H1 (cell line): ENCODE results near the gene LYPD6.

Experiments used
- EZH2 ChIP-seq: fragments of 200-600 bp; sonication (generic); IDR thresholded peaks from 2 replicates; pipeline ENCODE4 v1.7.1; 2012; ENCODE audit warnings: low read depth, mild to moderate bottlenecking, moderate library complexity, low read length, inconsistent platforms; ENCODE audit not compliant: severe bottlenecking
- TF ChIP-seq, protein P1 (sequence below): IDR thresholded peaks from 2 replicates; pipeline ENCODE4 v1.6.1; 2011; ENCODE audit warnings: low read depth, mild to moderate bottlenecking, low read length; ENCODE audit not compliant: insufficient read depth
- TF ChIP-seq, protein P2 (sequence below), 3 experiments: IDR thresholded peaks; 1 replicate in 2 of 3; 2 replicates in 1 of 3; pipeline versions ENCODE4 v1.5.1 to v1.6.1; 2011; ENCODE audit warnings: low read length in 3 of 3, mild to moderate bottlenecking in 3 of 3, inconsistent platforms in 2 of 3, low read depth in 1 of 3, moderate library complexity in 1 of 3; ENCODE audit not compliant: insufficient read depth in 1 of 3; ENCODE audit errors: control extremely low read depth in 1 of 3

DNA sequence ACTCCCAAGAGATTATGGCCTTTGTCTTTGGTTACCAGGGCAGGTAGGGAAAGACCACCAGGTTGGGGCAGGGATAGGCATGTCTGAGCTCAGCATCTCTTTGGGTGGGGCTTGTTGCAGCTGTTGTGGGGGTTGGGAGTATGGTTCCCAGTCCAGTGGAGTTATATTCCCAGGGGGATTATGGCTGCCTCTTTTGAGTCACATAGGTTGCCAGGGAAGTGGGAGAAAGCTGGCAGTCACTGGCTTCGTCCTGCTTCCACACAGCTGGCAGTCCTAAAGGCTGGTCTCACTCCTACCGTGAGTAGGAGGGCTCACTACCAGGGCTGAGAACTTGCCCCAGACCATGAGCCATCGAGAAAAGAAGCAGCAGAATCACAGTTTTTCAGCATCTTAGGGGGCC, 79.1 kb downstream of the LYPD6 start:
- TF ChIP-seq, protein P1, sequence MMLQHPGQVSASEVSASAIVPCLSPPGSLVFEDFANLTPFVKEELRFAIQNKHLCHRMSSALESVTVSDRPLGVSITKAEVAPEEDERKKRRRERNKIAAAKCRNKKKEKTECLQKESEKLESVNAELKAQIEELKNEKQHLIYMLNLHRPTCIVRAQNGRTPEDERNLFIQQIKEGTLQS = no peak
- no peak for TF ChIP-seq EZH2
- TF ChIP-seq, protein P2, sequence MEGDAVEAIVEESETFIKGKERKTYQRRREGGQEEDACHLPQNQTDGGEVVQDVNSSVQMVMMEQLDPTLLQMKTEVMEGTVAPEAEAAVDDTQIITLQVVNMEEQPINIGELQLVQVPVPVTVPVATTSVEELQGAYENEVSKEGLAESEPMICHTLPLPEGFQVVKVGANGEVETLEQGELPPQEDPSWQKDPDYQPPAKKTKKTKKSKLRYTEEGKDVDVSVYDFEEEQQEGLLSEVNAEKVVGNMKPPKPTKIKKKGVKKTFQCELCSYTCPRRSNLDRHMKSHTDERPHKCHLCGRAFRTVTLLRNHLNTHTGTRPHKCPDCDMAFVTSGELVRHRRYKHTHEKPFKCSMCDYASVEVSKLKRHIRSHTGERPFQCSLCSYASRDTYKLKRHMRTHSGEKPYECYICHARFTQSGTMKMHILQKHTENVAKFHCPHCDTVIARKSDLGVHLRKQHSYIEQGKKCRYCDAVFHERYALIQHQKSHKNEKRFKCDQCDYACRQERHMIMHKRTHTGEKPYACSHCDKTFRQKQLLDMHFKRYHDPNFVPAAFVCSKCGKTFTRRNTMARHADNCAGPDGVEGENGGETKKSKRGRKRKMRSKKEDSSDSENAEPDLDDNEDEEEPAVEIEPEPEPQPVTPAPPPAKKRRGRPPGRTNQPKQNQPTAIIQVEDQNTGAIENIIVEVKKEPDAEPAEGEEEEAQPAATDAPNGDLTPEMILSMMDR (IDR thresholded peaks at IDR 0.05; ENCODE audit: control extremely low read depth in 1 of 3, insufficient read depth in 1 of 3, low read depth in 1 of 3, low read length in 3 of 3) = no peak
